HepG2 (cell line): ENCODE data around the gene MED20. TPM values are rescaled to one million over a fixed set of nuclear protein-coding genes. Genes with fewer than 3 reads are reported as not detected.

Source experiments
- CBX1 ChIP-seq: IDR thresholded peaks from one replicate; pipeline ENCODE4 v1.6.1; 2016; ENCODE audit warnings: antibody characterized with exemption, low read depth
- DNMT3B ChIP-seq: conservative IDR thresholded peaks from 2 replicates; pipeline ENCODE4 v1.6.1; 2016; ENCODE audit warnings: missing biosample characterization, control low read depth
- FOXP1 ChIP-seq, 2 experiments: fragments of 450-650 bp in 1 of 2; IDR thresholded peaks; 2 replicates each; pipeline ENCODE4 v1.6.1; 2017 to 2018; ENCODE audit warnings: antibody characterized with exemption in 1 of 2
- KDM3A ChIP-seq: IDR thresholded peaks from 2 replicates; pipeline ENCODE4 v1.6.1; 2018; ENCODE audit warnings: low read depth, missing compliant biosample characterization
- KDM6A ChIP-seq: IDR thresholded peaks from 2 replicates; pipeline ENCODE4 v1.6.1; 2016; ENCODE audit warnings: low read depth
- MBNL3 ChIP-seq: fragments of 250-450 bp; sonication (Bioruptor Pico); conservative IDR thresholded peaks from 2 replicates; pipeline ENCODE4 v1.8.0; 2022; ENCODE audit warnings: mild to moderate bottlenecking, inconsistent platforms
- SALL1 ChIP-seq: sonication (generic); formaldehyde crosslinking; IDR thresholded peaks from 2 replicates; pipeline ENCODE4 v1.8.0; 2022; ENCODE audit warnings: mild to moderate bottlenecking, missing genetic modification reagents
- TOPORS ChIP-seq: sonication (generic); formaldehyde crosslinking; IDR thresholded peaks from 2 replicates; pipeline ENCODE4 v1.8.0; 2023; ENCODE audit warnings: mild to moderate bottlenecking, missing genetic modification reagents
- ZFY ChIP-seq: sonication (generic); formaldehyde crosslinking; IDR thresholded peaks from 2 replicates; pipeline ENCODE4 v1.4.0; 2020; ENCODE audit warnings: missing genetic modification reagents
- ZNF3 ChIP-seq: IDR thresholded peaks from 2 replicates; pipeline ENCODE4 v1.7.0; 2017; ENCODE audit warnings: inconsistent platforms
- ZNF713 ChIP-seq: sonication (generic); formaldehyde crosslinking; IDR thresholded peaks from 2 replicates; pipeline ENCODE4 v1.4.0; 2020; ENCODE audit warnings: mild to moderate bottlenecking, missing genetic modification reagents
- ZNF841 ChIP-seq: sonication (generic); formaldehyde crosslinking; IDR thresholded peaks from 2 replicates; pipeline ENCODE4 v1.8.1; 2023; ENCODE audit warnings: missing genetic modification reagents, borderline replicate concordance
- polyA plus RNA-seq, 8 experiments: library from polyadenylated mRNA; depleted of rRNA in 3 of 8; stranded (reverse) in 7 of 8; unstranded in 1 of 8; fragments of >200 nt; fragmentation: Illumina TruSeq in 4 of 8; extraction: Trizol in 4 of 8; gene quantifications; 2 replicates each; pipeline versions ENCODE4 v1.2.1 to v1.2.3, GENCODE V29; 2011 to 2016; ENCODE audit warnings: low read depth in 4 of 8, missing spikeins in 1 of 8, mixed read lengths in 1 of 8; ENCODE audit not compliant: insufficient read depth in 1 of 8
- total RNA-seq, 5 experiments: library from RNA; depleted of rRNA; stranded (reverse); fragments of >200 nt; fragmentation: Illumina TruSeq; extraction: Trizol; gene quantifications; 2 replicates each; pipeline ENCODE4 v1.2.3, GENCODE V29; 2016; ENCODE audit warnings: low read depth in 1 of 5
- TF ChIP-seq, protein P1 (sequence below), 2 experiments: sonication (generic) in 1 of 2; formaldehyde crosslinking in 1 of 2; IDR thresholded peaks; 2 replicates each; pipeline versions ENCODE4 v1.4.0 to v1.6.1; 2016 to 2020; ENCODE audit warnings: borderline replicate concordance in 1 of 2, low read depth in 1 of 2, mild to moderate bottlenecking in 1 of 2, missing genetic modification reagents in 1 of 2
- TF ChIP-seq, protein P2 (sequence below): sonication (generic); formaldehyde crosslinking; IDR thresholded peaks from 2 replicates; pipeline ENCODE4 v1.8.1; 2023; ENCODE audit warnings: mild to moderate bottlenecking, missing genetic modification reagents
- TF ChIP-seq, protein P3 (sequence below): sonication (generic); formaldehyde crosslinking; IDR thresholded peaks from 2 replicates; pipeline ENCODE4 v1.5.0; 2020; ENCODE audit warnings: mild to moderate bottlenecking, missing genetic modification reagents, borderline replicate concordance
- TF ChIP-seq, protein P4 (sequence below): sonication (generic); formaldehyde crosslinking; IDR thresholded peaks from 2 replicates; pipeline ENCODE4 v1.4.0; 2020; ENCODE audit warnings: missing genetic modification reagents

MED20 gene
- total and polyA plus RNA-seq, 2 of the 13 experiments (the other 11 are each of a cell fraction or from before 2014, with no cell fraction given), result 28.1 to 41.1 TPM

DNA sequence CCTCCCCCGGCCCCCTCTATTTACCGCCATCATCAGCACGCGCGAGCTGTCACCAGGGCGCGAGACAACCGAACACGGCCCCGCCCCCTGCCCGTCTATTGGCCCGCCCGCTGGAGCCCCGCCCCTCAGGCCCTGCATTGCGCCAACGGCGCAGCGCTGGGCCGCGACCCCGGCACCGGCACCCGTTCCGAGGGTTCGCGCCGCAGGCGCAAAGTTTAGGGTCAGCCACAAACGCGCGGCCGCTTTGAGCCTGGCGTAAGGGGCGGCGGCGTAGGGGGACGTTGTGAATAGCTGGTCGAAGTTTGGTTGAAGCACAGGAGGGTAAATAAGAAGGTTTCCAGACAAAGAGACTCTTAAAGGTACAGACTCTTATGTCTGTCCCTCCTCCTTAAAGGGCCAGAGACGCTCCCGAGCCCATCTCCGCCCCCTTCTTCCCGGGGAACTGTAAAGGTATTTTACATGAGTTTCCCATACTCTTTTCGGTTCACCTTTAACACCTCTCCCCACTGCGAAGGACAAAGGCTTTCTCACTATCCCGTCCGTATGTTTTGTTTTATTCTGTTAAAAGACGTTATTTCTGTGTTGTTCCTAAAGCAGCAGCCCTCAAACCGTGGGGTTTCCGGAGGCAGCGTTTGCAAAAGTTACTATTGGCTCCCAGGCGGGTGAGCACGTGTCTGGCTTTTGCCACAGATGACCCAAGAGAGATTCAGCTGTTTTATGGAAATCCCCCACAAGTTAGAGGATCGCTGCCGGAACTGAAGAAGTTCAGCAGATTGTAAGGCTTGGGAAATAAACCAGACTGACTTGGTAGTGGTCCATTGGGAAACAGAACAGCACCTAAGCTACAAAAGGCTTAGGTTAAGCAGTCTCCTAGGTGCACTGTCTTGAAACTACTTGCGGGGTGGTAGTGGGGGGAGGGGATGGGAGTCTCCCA is 25.4 kb downstream of the MED20 start, which contains the start of gene USP49 (continued):
- TF ChIP-seq, protein P1, sequence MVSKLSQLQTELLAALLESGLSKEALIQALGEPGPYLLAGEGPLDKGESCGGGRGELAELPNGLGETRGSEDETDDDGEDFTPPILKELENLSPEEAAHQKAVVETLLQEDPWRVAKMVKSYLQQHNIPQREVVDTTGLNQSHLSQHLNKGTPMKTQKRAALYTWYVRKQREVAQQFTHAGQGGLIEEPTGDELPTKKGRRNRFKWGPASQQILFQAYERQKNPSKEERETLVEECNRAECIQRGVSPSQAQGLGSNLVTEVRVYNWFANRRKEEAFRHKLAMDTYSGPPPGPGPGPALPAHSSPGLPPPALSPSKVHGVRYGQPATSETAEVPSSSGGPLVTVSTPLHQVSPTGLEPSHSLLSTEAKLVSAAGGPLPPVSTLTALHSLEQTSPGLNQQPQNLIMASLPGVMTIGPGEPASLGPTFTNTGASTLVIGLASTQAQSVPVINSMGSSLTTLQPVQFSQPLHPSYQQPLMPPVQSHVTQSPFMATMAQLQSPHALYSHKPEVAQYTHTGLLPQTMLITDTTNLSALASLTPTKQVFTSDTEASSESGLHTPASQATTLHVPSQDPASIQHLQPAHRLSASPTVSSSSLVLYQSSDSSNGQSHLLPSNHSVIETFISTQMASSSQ (IDR thresholded peaks at IDR 0.05; ENCODE audit: low read depth), result no peak
- TF ChIP-seq, protein P1 (CRISPR knock-in tag; IDR thresholded peaks at IDR 0.05; ENCODE audit: borderline replicate concordance), result no peak
- TF ChIP-seq, protein P2, sequence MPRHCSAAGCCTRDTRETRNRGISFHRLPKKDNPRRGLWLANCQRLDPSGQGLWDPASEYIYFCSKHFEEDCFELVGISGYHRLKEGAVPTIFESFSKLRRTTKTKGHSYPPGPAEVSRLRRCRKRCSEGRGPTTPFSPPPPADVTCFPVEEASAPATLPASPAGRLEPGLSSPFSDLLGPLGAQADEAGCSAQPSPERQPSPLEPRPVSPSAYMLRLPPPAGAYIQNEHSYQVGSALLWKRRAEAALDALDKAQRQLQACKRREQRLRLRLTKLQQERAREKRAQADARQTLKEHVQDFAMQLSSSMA (CRISPR knock-in tag), result peak; percentile 50
- TF ChIP-seq DNMT3B (CRISPR knock-in tag), result no peak
- no peak for TF ChIP-seq SALL1 (CRISPR knock-in tag)
- no peak for TF ChIP-seq MBNL3
- TF ChIP-seq FOXP1 (IDR thresholded peaks at IDR 0.05), result no peak
- TF ChIP-seq FOXP1 (CRISPR knock-in tag; IDR thresholded peaks at IDR 0.05), result 0 out of 2 replicates have a peak, but pooled peaks have one; percentile 6
- TF ChIP-seq ZNF3, result no peak
- TF ChIP-seq TOPORS (CRISPR knock-in tag), result no peak
- TF ChIP-seq, protein P3, sequence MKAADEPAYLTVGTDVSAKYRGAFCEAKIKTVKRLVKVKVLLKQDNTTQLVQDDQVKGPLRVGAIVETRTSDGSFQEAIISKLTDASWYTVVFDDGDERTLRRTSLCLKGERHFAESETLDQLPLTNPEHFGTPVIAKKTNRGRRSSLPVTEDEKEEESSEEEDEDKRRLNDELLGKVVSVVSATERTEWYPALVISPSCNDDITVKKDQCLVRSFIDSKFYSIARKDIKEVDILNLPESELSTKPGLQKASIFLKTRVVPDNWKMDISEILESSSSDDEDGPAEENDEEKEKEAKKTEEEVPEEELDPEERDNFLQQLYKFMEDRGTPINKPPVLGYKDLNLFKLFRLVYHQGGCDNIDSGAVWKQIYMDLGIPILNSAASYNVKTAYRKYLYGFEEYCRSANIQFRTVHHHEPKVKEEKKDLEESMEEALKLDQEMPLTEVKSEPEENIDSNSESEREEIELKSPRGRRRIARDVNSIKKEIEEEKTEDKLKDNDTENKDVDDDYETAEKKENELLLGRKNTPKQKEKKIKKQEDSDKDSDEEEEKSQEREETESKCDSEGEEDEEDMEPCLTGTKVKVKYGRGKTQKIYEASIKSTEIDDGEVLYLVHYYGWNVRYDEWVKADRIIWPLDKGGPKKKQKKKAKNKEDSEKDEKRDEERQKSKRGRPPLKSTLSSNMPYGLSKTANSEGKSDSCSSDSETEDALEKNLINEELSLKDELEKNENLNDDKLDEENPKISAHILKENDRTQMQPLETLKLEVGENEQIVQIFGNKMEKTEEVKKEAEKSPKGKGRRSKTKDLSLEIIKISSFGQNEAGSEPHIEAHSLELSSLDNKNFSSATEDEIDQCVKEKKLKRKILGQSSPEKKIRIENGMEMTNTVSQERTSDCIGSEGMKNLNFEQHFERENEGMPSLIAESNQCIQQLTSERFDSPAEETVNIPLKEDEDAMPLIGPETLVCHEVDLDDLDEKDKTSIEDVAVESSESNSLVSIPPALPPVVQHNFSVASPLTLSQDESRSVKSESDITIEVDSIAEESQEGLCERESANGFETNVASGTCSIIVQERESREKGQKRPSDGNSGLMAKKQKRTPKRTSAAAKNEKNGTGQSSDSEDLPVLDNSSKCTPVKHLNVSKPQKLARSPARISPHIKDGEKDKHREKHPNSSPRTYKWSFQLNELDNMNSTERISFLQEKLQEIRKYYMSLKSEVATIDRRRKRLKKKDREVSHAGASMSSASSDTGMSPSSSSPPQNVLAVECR, result peak; percentile 82; the same call in 1 of the 2 replicates
- TF ChIP-seq, protein P4, sequence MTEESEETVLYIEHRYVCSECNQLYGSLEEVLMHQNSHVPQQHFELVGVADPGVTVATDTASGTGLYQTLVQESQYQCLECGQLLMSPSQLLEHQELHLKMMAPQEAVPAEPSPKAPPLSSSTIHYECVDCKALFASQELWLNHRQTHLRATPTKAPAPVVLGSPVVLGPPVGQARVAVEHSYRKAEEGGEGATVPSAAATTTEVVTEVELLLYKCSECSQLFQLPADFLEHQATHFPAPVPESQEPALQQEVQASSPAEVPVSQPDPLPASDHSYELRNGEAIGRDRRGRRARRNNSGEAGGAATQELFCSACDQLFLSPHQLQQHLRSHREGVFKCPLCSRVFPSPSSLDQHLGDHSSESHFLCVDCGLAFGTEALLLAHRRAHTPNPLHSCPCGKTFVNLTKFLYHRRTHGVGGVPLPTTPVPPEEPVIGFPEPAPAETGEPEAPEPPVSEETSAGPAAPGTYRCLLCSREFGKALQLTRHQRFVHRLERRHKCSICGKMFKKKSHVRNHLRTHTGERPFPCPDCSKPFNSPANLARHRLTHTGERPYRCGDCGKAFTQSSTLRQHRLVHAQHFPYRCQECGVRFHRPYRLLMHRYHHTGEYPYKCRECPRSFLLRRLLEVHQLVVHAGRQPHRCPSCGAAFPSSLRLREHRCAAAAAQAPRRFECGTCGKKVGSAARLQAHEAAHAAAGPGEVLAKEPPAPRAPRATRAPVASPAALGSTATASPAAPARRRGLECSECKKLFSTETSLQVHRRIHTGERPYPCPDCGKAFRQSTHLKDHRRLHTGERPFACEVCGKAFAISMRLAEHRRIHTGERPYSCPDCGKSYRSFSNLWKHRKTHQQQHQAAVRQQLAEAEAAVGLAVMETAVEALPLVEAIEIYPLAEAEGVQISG, result no peak
- 0 out of 2 replicates have a peak, but pooled peaks have one; percentile 11 for TF ChIP-seq KDM3A
- peak; percentile 59; the same call in 1 of the 2 replicates for TF ChIP-seq ZFY (CRISPR knock-in tag)
- no peak for TF ChIP-seq ZNF713 (CRISPR knock-in tag)
- no peak for TF ChIP-seq ZNF841 (CRISPR knock-in tag)
- TF ChIP-seq CBX1, result no peak
- TF ChIP-seq KDM6A (CRISPR knock-in tag), result no peak
